HG02943 (cell line): Measurements from ENCODE around the gene FAM222A.

Source experiments
- ATAC-seq: cut with Tn5 transposase; IDR thresholded peaks from one replicate; pipeline ENCODE4 v1.9.1; 2021; ENCODE audit warnings: mild to moderate bottlenecking, low read depth, moderate library complexity; ENCODE audit not compliant: unreplicated experiment

FAM222A gene

GRCh38 chr12:109815757-109816617, 102.4 kb downstream of the FAM222A start:
- no peak for ATAC-seq

- no peak for ATAC-seq
These were observed 103.2 kb downstream of the FAM222A start for GRCh38 chr12:109816870-109817269.

- ATAC-seq: no peak
These were observed 104.1 kb downstream of the FAM222A start for GRCh38 chr12:109817627-109818231.

GRCh38 chr12:109818253-109818652, 104.6 kb downstream of the FAM222A start:
- no peak for ATAC-seq

- no peak for ATAC-seq
These were observed 105.4 kb downstream of the FAM222A start for GRCh38 chr12:109818905-109819500.
